HCT116 (cell line): ENCODE data around the gene ZNF334. TPM values are rescaled to one million over a fixed set of nuclear protein-coding genes. Genes with fewer than 3 reads are reported as not detected.

Source experiments
- ATAC-seq: fragments of 200-7000 bp; cut with Tn5 transposase; 2 replicates; pipeline ENCODE4 v1.9.1; 2020; ENCODE audit warnings: mild to moderate bottlenecking, moderate library complexity
- BruUV-seq: library from RNA; stranded (reverse); fragments of 400-500 nt; replicated peaks from 2 replicates; lab custom pipeline; 2021; lab: Mats Ljungman, UMichigan
- CTCF ChIA-PET: fragments of 300-600 bp; sonication (Branson Sonifier 250); formaldehyde crosslinking; loops from one replicate; lab custom pipeline; 2021; ENCODE audit warnings: antibody characterized with exemption; lab: Charles Lee
- POLR2A ChIA-PET: fragments of 300-600, 350-600 bp; sonication (Branson Sonifier 250); formaldehyde crosslinking; loops from one replicate; lab custom pipeline; 2021; ENCODE audit warnings: antibody characterized with exemption; lab: Charles Lee
- RAD21 ChIA-PET, 2 experiments: fragments of 300-600 bp; sonication (Branson Sonifier 250); formaldehyde crosslinking; loops; one replicate each; lab custom pipeline; 2023; ENCODE audit warnings: low total read pairs in 2 of 2; ENCODE audit not compliant: uncharacterized antibody in 2 of 2, unreplicated experiment in 2 of 2, low non-redundant PET in 1 of 2; lab: Charles Lee
- DNase-seq: peaks from one replicate; pipeline ENCODE4 v3.0.0-alpha.2; 2010; ENCODE audit warnings: low read depth, low spot score
- H2AFZ ChIP-seq: fragments of 200-600 bp; shearing (Covaris generic), sonication (generic); 2 replicates; pipeline ENCODE4 v1.6.1; 2017; ENCODE audit warnings: low read depth, mixed run types, mixed read lengths, antibody characterized with exemption, low read length; ENCODE audit not compliant: poor library complexity, severe bottlenecking
- H3K27ac ChIP-seq: 2 replicates; pipeline ENCODE4 v1.5.1; 2012; ENCODE audit warnings: low read depth, low read length
- H3K27me3 ChIP-seq: fragments of 200-600 bp; sonication (generic); 2 replicates; pipeline ENCODE4 v1.6.1; 2016; ENCODE audit warnings: mixed run types, low read length, mixed read lengths; ENCODE audit not compliant: insufficient read depth
- H3K36me3 ChIP-seq, 2 experiments: fragments of 200-500 bp in 1 of 2; fragments of 200-600 bp in 1 of 2; sonication (Bioruptor generic) in 1 of 2; sonication (generic) in 1 of 2; 2 replicates each; pipeline versions ENCODE4 v1.5.1 to v1.6.1; 2014 to 2016; ENCODE audit warnings: low read length in 2 of 2, inconsistent platforms in 1 of 2, mixed read lengths in 1 of 2, mixed run types in 1 of 2; ENCODE audit not compliant: insufficient read depth in 2 of 2, control insufficient read depth in 1 of 2
- H3K4me1 ChIP-seq, 2 experiments: fragments of 200-600 bp in 1 of 2; sonication (generic) in 1 of 2; 2 replicates each; pipeline versions ENCODE4 v1.5.1 to v1.6.1; 2012 to 2017; ENCODE audit warnings: low read length in 2 of 2, inconsistent platforms in 1 of 2, mild to moderate bottlenecking in 1 of 2, mixed read lengths in 1 of 2, mixed run types in 1 of 2, moderate library complexity in 1 of 2; ENCODE audit not compliant: insufficient read depth in 2 of 2, control insufficient read depth in 1 of 2
- H3K4me2 ChIP-seq: fragments of 200-600 bp; sonication (generic); 2 replicates; pipeline ENCODE4 v1.6.1; 2017; ENCODE audit warnings: mixed run types, low read length, mixed read lengths
- H3K4me3 ChIP-seq, 2 experiments: fragments of 200-600 bp in 1 of 2; sonication (generic) in 1 of 2; replicated peaks in 1 of 2; 2 replicates each; pipeline ENCODE4 v1.5.1; 2011 to 2016; ENCODE audit warnings: low read length in 2 of 2, control low read depth in 1 of 2, low read depth in 1 of 2, mild to moderate bottlenecking in 1 of 2, mixed read lengths in 1 of 2, mixed run types in 1 of 2
- H3K79me2 ChIP-seq: fragments of 200-600 bp; sonication (generic); 2 replicates; pipeline ENCODE4 v1.6.1; 2017; ENCODE audit warnings: mild to moderate bottlenecking, mixed run types, low read length, moderate library complexity, mixed read lengths; ENCODE audit not compliant: insufficient read depth
- H3K9ac ChIP-seq: fragments of 200-600 bp; sonication (generic); 2 replicates; pipeline ENCODE4 v1.6.1; 2016; ENCODE audit warnings: low read length, mixed read lengths
- H3K9me2 ChIP-seq: fragments of 200-600 bp; sonication (generic), shearing (Covaris generic); 2 replicates; pipeline ENCODE4 v1.6.1; 2017; ENCODE audit warnings: mixed run types, mild to moderate bottlenecking, moderate library complexity; ENCODE audit not compliant: insufficient read depth
- H3K9me3 ChIP-seq, 2 experiments: fragments of 200-500 bp in 1 of 2; fragments of 200-600 bp in 1 of 2; sonication (Bioruptor generic) in 1 of 2; sonication (generic) in 1 of 2; 2 replicates each; pipeline ENCODE4 v1.6.1; 2014 to 2017; ENCODE audit warnings: low read length in 2 of 2, mixed read lengths in 2 of 2, inconsistent platforms in 1 of 2, low read depth in 1 of 2, mild to moderate bottlenecking in 1 of 2, mixed run types in 1 of 2, moderate library complexity in 1 of 2; ENCODE audit not compliant: control insufficient read depth in 1 of 2, insufficient read depth in 1 of 2
- H4K20me1 ChIP-seq: fragments of 200-600 bp; sonication (generic), shearing (Covaris generic); 2 replicates; pipeline ENCODE4 v1.6.1; 2017; ENCODE audit warnings: mixed run types, mild to moderate bottlenecking, moderate library complexity; ENCODE audit not compliant: insufficient read depth
- CBX3 ChIP-seq: IDR thresholded peaks from 2 replicates; pipeline ENCODE4 v1.6.1; 2012; ENCODE audit warnings: low read depth
- CEBPB ChIP-seq: IDR thresholded peaks from 2 replicates; pipeline ENCODE4 v1.6.1; 2012; ENCODE audit warnings: low read depth
- EGR1 ChIP-seq: IDR thresholded peaks from 2 replicates; pipeline ENCODE4 v1.6.1; 2012; ENCODE audit warnings: low read depth
- ELF1 ChIP-seq: IDR thresholded peaks from 2 replicates; pipeline ENCODE4 v1.6.1; 2012; ENCODE audit warnings: low read depth, borderline replicate concordance
- EZH2 ChIP-seq: fragments of 200-600 bp; sonication (generic); IDR thresholded peaks from 2 replicates; pipeline ENCODE4 v1.6.1; 2017; ENCODE audit warnings: antibody characterized with exemption, mixed run types
- FOSL1 ChIP-seq: IDR thresholded peaks from 2 replicates; pipeline ENCODE4 v1.6.1; 2012; ENCODE audit warnings: low read depth
- JUND ChIP-seq: IDR thresholded peaks from 2 replicates; pipeline ENCODE4 v1.6.1; 2012
- POLR2AphosphoS5 ChIP-seq: IDR thresholded peaks from 2 replicates; pipeline ENCODE4 v1.6.1; 2011; ENCODE audit warnings: mild to moderate bottlenecking, low read depth, low read length, moderate library complexity
- RAD21 ChIP-seq: IDR thresholded peaks from 2 replicates; pipeline ENCODE4 v1.6.1; 2012; ENCODE audit warnings: low read depth, mild to moderate bottlenecking
- SP1 ChIP-seq: IDR thresholded peaks from 2 replicates; pipeline ENCODE4 v1.6.1; 2012; ENCODE audit warnings: low read depth
- SRF ChIP-seq: IDR thresholded peaks from 2 replicates; pipeline ENCODE4 v1.6.1; 2012; ENCODE audit warnings: low read depth
- YY1 ChIP-seq: IDR thresholded peaks from 2 replicates; pipeline ENCODE4 v1.6.1; 2011; ENCODE audit warnings: low read length, low read depth, moderate library complexity, mild to moderate bottlenecking; ENCODE audit not compliant: insufficient replicate concordance; ENCODE audit errors: extremely low read depth
- ZBTB33 ChIP-seq: IDR thresholded peaks from 2 replicates; pipeline ENCODE4 v1.6.1; 2011; ENCODE audit warnings: mild to moderate bottlenecking, low read length, moderate library complexity; ENCODE audit not compliant: insufficient replicate concordance; ENCODE audit errors: extremely low read depth
- ZFX ChIP-seq: fragments of 450-650 bp; IDR thresholded peaks from 2 replicates; pipeline ENCODE4 v1.6.1; 2017
- intact Hi-C: fragments of 100-400 bp; cut with micrococcal nuclease; formaldehyde crosslinking; loops from 2 replicates; pipeline ENCODE4 v1.10.0; 2022
- total RNA-seq: library from RNA; stranded (reverse); gene quantifications from one replicate; pipeline ENCODE4 v1.2.1, GENCODE V29; 2021; ENCODE audit not compliant: unreplicated experiment
- TF ChIP-seq, protein P1 (sequence below), 3 experiments: fragments of 200-600 bp in 1 of 3; sonication (generic) in 1 of 3; IDR thresholded peaks in 2 of 3; conservative IDR thresholded peaks in 1 of 3; 2 replicates each; pipeline ENCODE4 v1.5.1; 2012 to 2017; ENCODE audit warnings: low read depth in 2 of 3, low read length in 2 of 3, antibody characterized with exemption in 1 of 3, borderline replicate concordance in 1 of 3, control low read depth in 1 of 3, mild to moderate bottlenecking in 1 of 3, mixed read lengths in 1 of 3, mixed run types in 1 of 3, moderate library complexity in 1 of 3; ENCODE audit not compliant: insufficient read depth in 1 of 3
- TF ChIP-seq, protein P2 (sequence below): IDR thresholded peaks from 2 replicates; pipeline ENCODE4 v1.6.1; 2012

ZNF334 gene
- total RNA-seq, 1 experiment from 2014 or later, result not detected

- peak; percentile 44 for DNase-seq
- H3K27ac ChIP-seq, result no peak overlapping the region
- no peaks in the 10 kb centered on the region for H3K9me2 ChIP-seq
- CTCF ChIA-PET, result interaction anchor here (2.0 kb wide), 1 partner anchor 159 kb away, joined by 8 read pairs; no protein-coding TSS in a partner anchor
- H4K20me1 ChIP-seq, result no peaks in the 10 kb centered on the region
- H3K4me2 ChIP-seq, result no peak overlapping the region
- no peak for TF ChIP-seq ZFX
- no peak for TF ChIP-seq POLR2AphosphoS5
- peak; percentile 77 for TF ChIP-seq RAD21
- TF ChIP-seq YY1, result no peak
- no peak for TF ChIP-seq FOSL1
- TF ChIP-seq CBX3, result no peak
- no peak for TF ChIP-seq EZH2
- TF ChIP-seq CEBPB, result no peak
- TF ChIP-seq ZBTB33, result no peak
- no peak for TF ChIP-seq SP1
- TF ChIP-seq, protein P1, sequence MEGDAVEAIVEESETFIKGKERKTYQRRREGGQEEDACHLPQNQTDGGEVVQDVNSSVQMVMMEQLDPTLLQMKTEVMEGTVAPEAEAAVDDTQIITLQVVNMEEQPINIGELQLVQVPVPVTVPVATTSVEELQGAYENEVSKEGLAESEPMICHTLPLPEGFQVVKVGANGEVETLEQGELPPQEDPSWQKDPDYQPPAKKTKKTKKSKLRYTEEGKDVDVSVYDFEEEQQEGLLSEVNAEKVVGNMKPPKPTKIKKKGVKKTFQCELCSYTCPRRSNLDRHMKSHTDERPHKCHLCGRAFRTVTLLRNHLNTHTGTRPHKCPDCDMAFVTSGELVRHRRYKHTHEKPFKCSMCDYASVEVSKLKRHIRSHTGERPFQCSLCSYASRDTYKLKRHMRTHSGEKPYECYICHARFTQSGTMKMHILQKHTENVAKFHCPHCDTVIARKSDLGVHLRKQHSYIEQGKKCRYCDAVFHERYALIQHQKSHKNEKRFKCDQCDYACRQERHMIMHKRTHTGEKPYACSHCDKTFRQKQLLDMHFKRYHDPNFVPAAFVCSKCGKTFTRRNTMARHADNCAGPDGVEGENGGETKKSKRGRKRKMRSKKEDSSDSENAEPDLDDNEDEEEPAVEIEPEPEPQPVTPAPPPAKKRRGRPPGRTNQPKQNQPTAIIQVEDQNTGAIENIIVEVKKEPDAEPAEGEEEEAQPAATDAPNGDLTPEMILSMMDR (IDR thresholded peaks at IDR 0.05 in 2 of 3, conservative IDR thresholded peaks at IDR 0.05 in 1 of 3; ENCODE audit: borderline replicate concordance in 1 of 3, insufficient read depth in 1 of 3, low read depth in 2 of 3, low read length in 2 of 3), result peak; percentile 40 to 68 (median 64); a peak in 4 of 6 replicates
- no peak for TF ChIP-seq ELF1
- TF ChIP-seq EGR1, result no peak
- TF ChIP-seq SRF, result no peak
- TF ChIP-seq JUND, result no peak
- TF ChIP-seq, protein P2, sequence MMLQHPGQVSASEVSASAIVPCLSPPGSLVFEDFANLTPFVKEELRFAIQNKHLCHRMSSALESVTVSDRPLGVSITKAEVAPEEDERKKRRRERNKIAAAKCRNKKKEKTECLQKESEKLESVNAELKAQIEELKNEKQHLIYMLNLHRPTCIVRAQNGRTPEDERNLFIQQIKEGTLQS, result no peak
- TF ChIP-seq, all 23 proteins: peak for 2
- no peak overlapping the region for H2AFZ ChIP-seq
- BruUV-seq, result no TSS peak
- no peaks in the 10 kb centered on the region for H3K4me1 ChIP-seq
- no peaks in the 10 kb centered on the region for H3K79me2 ChIP-seq
- RAD21 ChIA-PET, result no interaction called here
- 0 out of 4 replicates have a peak, but pooled peaks cover 0 to 5% of the 10 kb centered on the region in 2 experiments for H3K9me3 ChIP-seq
- POLR2A ChIA-PET, result no interaction called here
- intact Hi-C loops, result loop anchor here (1.0 kb wide), 2 partner anchors 160 to 178 kb away; no protein-coding TSS in a partner anchor
- no peaks in the 10 kb centered on the region for H3K36me3 ChIP-seq
- peak; percentile 94 for ATAC-seq
- H3K9ac ChIP-seq, result no peak overlapping the region
- no peak overlapping the region for H3K4me3 ChIP-seq
- peaks cover 6% of the 10 kb centered on the region for H3K27me3 ChIP-seq
Measured at GRCh38 chr20:46520976-46521579, 7.7 kb upstream of the ZNF334 start.
